Measurements from ENCODE around the gene SMCP. TPM values are rescaled to one million over a fixed set of nuclear protein-coding genes. Genes with fewer than 3 reads are reported as not detected.

The SMCP gene
- total RNA-seq, 2 experiments from 2014 or later = not detected

- no peak overlapping the region for H3K4me3 Mint-ChIP-seq
- TF ChIP-seq, protein P1, sequence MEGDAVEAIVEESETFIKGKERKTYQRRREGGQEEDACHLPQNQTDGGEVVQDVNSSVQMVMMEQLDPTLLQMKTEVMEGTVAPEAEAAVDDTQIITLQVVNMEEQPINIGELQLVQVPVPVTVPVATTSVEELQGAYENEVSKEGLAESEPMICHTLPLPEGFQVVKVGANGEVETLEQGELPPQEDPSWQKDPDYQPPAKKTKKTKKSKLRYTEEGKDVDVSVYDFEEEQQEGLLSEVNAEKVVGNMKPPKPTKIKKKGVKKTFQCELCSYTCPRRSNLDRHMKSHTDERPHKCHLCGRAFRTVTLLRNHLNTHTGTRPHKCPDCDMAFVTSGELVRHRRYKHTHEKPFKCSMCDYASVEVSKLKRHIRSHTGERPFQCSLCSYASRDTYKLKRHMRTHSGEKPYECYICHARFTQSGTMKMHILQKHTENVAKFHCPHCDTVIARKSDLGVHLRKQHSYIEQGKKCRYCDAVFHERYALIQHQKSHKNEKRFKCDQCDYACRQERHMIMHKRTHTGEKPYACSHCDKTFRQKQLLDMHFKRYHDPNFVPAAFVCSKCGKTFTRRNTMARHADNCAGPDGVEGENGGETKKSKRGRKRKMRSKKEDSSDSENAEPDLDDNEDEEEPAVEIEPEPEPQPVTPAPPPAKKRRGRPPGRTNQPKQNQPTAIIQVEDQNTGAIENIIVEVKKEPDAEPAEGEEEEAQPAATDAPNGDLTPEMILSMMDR (IDR thresholded peaks at IDR 0.05) = no peak
- no peak overlapping the region for H3K27ac Mint-ChIP-seq
- H3K9me3 ChIP-seq (ENCODE audit: control insufficient read depth in 1 of 2, insufficient read depth in 1 of 2, low read length in 2 of 2) = no peaks in the 10 kb centered on the region
- no peaks in the 10 kb centered on the region for H3K36me3 ChIP-seq (ENCODE audit: insufficient read depth, low read length)
- H3K4me1 ChIP-seq (ENCODE audit: insufficient read depth, low read length) = no peaks in the 10 kb centered on the region
- H3K36me3 Mint-ChIP-seq (ENCODE audit: low read depth) = no peaks in the 10 kb centered on the region
- no peak for DNase-seq
- H3K4me1 Mint-ChIP-seq (ENCODE audit: low read depth) = no peaks in the 10 kb centered on the region
- ATAC-seq (ENCODE audit: poor library complexity) = no peak
- ChIA-PET POLR2A (no interaction called here), CTCF (no interaction called here)
- H3K27me3 ChIP-seq (ENCODE audit: control insufficient read depth in 1 of 2, insufficient read depth in 2 of 2, low read length in 2 of 2) = peaks cover 5 to 13% of the 10 kb centered on the region in 2 experiments
- H3K27ac ChIP-seq (ENCODE audit: low read depth in 1 of 2, low read length in 2 of 2) = no peak overlapping the region
- no peaks in the 10 kb centered on the region for H3K9me3 Mint-ChIP-seq
- no peak overlapping the region for H3K4me3 ChIP-seq (ENCODE audit: low read length)
- H3K27me3 Mint-ChIP-seq = peaks cover 62% of the 10 kb centered on the region
- intact Hi-C loops (cut with DNase I, micrococcal nuclease) = no loop called here
Observed at GRCh38 chr1:152902636-152903035, 24.5 kb downstream of the SMCP start.

DNA sequence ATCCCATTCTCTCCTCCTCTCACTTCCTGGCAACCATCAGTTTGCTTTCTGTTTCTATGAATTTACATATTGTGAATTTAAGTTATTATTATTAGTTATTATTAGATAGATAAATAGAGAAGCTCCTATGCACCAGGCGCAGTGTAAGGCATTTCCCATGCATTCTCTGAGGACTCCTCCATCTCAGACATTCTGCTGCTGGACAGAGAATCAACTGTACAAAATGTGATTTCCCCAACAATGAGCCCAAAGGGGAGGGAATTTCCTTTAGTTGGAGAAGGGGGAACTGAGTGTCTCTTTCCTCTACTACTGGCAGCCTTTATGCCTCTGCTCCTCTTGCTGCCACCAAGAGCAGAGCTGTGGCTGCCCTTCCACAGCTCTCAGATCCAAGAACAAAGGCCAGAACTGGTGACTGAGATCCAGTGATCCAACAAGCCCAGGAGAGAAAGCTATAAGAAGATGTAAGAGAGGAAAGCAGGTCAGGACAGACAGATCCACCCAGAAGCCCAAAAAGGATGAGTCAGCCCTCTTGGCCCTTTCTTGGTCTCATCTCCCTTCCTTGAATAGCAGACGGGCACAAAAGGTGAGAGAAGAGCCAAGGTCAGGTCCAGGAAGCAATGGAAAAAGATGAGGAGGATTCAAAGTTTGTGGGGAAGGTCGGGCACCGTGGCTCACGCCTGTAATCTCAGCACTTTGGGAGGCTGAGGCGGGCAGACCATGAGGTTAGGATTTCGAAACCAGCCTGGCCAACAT is 26.7 kb downstream of the SMCP start:
- CTCF ChIA-PET = no interaction called here
- no peaks in the 10 kb centered on the region for H3K9me3 Mint-ChIP-seq
- H3K4me1 ChIP-seq (ENCODE audit: insufficient read depth, low read length) = no peaks in the 10 kb centered on the region
- no peak overlapping the region for H3K4me3 ChIP-seq (ENCODE audit: low read length)
- DNase-seq = no peak
- peaks cover 66% of the 10 kb centered on the region for H3K27me3 Mint-ChIP-seq
- peaks cover 0 to 6% of the 10 kb centered on the region in 2 experiments for H3K9me3 ChIP-seq (ENCODE audit: control insufficient read depth in 1 of 2, insufficient read depth in 1 of 2, low read length in 2 of 2)
- no peaks in the 10 kb centered on the region for H3K36me3 ChIP-seq (ENCODE audit: insufficient read depth, low read length)
- peaks cover 5 to 17% of the 10 kb centered on the region in 2 experiments for H3K27me3 ChIP-seq (ENCODE audit: control insufficient read depth in 1 of 2, insufficient read depth in 2 of 2, low read length in 2 of 2)
- H3K27ac Mint-ChIP-seq = no peak overlapping the region
- no peak for ATAC-seq (ENCODE audit: poor library complexity)
- intact Hi-C loops (cut with DNase I, micrococcal nuclease) = no loop called here
- no peak overlapping the region for H3K4me3 Mint-ChIP-seq
- TF ChIP-seq, protein P1 (IDR thresholded peaks at IDR 0.05) = no peak
- POLR2A ChIA-PET = no interaction called here
- H3K27ac ChIP-seq (ENCODE audit: low read depth in 1 of 2, low read length in 2 of 2) = no peak overlapping the region
- H3K36me3 Mint-ChIP-seq (ENCODE audit: low read depth) = no peaks in the 10 kb centered on the region
- no peaks in the 10 kb centered on the region for H3K4me1 Mint-ChIP-seq (ENCODE audit: low read depth)

- Histone ChIP-seq H3K27me3 (ENCODE audit: control insufficient read depth in 1 of 2, insufficient read depth in 2 of 2, low read length in 2 of 2) (peaks cover 5 to 17% of the 10 kb centered on the region in 2 experiments), H3K36me3 (ENCODE audit: insufficient read depth, low read length) (no peaks in the 10 kb centered on the region), H3K9me3 (ENCODE audit: control insufficient read depth in 1 of 2, insufficient read depth in 1 of 2, low read length in 2 of 2) (peaks cover 0 to 18% of the 10 kb centered on the region in 2 experiments), H3K4me1 (ENCODE audit: insufficient read depth, low read length) (no peaks in the 10 kb centered on the region), H3K27ac (ENCODE audit: low read depth in 1 of 2, low read length in 2 of 2) (no peak overlapping the region), H3K4me3 (ENCODE audit: low read length) (no peak overlapping the region)
- H3K4me3 Mint-ChIP-seq = no peak overlapping the region
- H3K27ac Mint-ChIP-seq = no peak overlapping the region
- intact Hi-C loops (cut with DNase I, micrococcal nuclease) = no loop called here
- ChIA-PET CTCF (no interaction called here), POLR2A (no interaction called here)
- H3K27me3 Mint-ChIP-seq = peaks cover 59% of the 10 kb centered on the region
- ATAC-seq (ENCODE audit: poor library complexity) = no peak
- DNase-seq = peak in 1 of 14 experiments; percentile 6
- TF ChIP-seq, protein P1 (IDR thresholded peaks at IDR 0.05) = no peak
- H3K9me3 Mint-ChIP-seq = no peaks in the 10 kb centered on the region
- H3K36me3 Mint-ChIP-seq (ENCODE audit: low read depth) = no peaks in the 10 kb centered on the region
- no peaks in the 10 kb centered on the region for H3K4me1 Mint-ChIP-seq (ENCODE audit: low read depth)
Observed at GRCh38 chr1:152906023-152906565, 28.0 kb downstream of the SMCP start.
